Measurements from ENCODE around the gene TBCK. TPM values are rescaled to one million over a fixed set of nuclear protein-coding genes. Genes with fewer than 3 reads are reported as not detected.

TBCK gene
- total RNA-seq, 1 donor from 2014 or later = 12.0 TPM

DNA sequence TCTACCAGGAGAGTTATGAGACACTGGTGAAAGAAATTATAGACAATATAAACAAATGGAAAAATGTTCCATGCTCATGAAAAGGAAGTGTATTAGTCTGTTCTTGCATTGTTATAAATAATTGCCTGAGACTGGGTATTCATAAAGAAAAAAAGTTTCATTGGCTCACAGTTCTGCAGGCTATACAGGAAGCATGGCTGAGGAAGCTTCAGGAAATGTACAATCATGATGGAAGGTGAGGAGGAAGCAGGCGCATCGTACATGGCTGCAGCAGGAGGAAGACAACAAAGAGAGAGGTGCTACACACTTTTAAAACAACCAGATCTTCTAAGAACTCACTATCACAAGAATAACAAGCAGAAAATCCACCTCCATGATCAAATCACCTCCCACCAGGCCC, 236.4 kb downstream of the TBCK start:
- no peak overlapping the region for H3K4me3 ChIP-seq (ENCODE audit: low read depth, low read length)
- no peak for DNase-seq (ENCODE audit: low read depth)

DNA sequence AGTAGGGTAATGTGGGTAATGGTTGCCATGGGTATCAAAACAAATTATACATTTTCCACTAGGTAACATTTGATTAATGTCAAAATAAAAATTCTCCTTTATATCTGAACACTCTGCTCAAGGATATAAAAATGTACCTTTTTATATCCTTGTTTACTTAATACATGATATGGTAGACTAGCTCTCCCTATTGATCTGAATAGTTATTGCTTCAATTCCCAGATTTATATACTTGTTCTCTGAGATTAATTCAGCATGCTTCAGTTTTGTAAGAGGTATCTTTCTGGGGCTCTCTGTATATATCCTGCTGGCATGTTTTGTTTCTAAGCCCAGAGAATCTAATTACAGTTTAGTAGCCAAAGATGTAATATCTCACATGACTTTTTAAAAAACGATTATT, 251.0 kb downstream of the TBCK start:
- no peak for TF ChIP-seq CTCF (IDR thresholded peaks at IDR 0.05; ENCODE audit: insufficient read depth, low read length, poor library complexity, severe bottlenecking)

More for the DNA sequence above, 236.4 kb downstream of the TBCK start:
- Histone ChIP-seq H3K27me3 (ENCODE audit: control insufficient read depth, insufficient read depth, low read length) (no peaks in the 10 kb centered on the region), H3K36me3 (ENCODE audit: control insufficient read depth, insufficient read depth, low read length) (no peaks in the 10 kb centered on the region)
- no peak for TF ChIP-seq CTCF (IDR thresholded peaks at IDR 0.05; ENCODE audit: insufficient read depth, low read length, poor library complexity, severe bottlenecking)

GRCh38 chr4:106063009-106063408, 253.0 kb downstream of the TBCK start:
- DNase-seq (ENCODE audit: low read depth) = peak; percentile 18
- H3K36me3 ChIP-seq (ENCODE audit: control insufficient read depth, insufficient read depth, low read length) = no peaks in the 10 kb centered on the region
- TF ChIP-seq CTCF (IDR thresholded peaks at IDR 0.05; ENCODE audit: insufficient read depth, low read length, poor library complexity, severe bottlenecking) = no peak
- no peaks in the 10 kb centered on the region for H3K27me3 ChIP-seq (ENCODE audit: control insufficient read depth, insufficient read depth, low read length)
- no peak overlapping the region for H3K4me3 ChIP-seq (ENCODE audit: low read depth, low read length)

More for the DNA sequence above, 251.0 kb downstream of the TBCK start:
- Histone ChIP-seq H3K4me3 (ENCODE audit: low read depth, low read length) (no peak overlapping the region), H3K36me3 (ENCODE audit: control insufficient read depth, insufficient read depth, low read length) (no peaks in the 10 kb centered on the region), H3K27me3 (ENCODE audit: control insufficient read depth, insufficient read depth, low read length) (no peaks in the 10 kb centered on the region)
- DNase-seq (ENCODE audit: low read depth) = no peak

DNA sequence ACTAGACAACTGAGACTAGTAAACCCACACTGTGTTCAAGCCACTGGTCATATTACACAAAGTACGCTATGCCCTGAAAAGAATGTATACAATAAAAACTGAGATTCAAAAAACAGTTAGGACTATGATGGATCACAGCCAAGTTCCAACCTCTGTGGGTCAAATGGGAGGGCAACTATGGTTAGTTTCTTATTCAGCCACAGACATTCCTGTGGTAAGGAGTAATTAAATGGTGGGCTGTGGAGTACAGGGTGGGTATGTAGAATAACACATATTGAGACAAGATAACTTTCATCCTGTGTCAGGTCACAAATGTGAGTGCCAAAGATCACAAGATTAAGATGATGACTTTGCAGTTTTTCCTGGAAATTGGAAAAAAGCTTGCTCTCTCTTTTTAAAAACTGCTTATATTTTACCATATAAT, 253.5 kb downstream of the TBCK start:
- Histone ChIP-seq H3K36me3 (ENCODE audit: control insufficient read depth, insufficient read depth, low read length) (no peaks in the 10 kb centered on the region), H3K27me3 (ENCODE audit: control insufficient read depth, insufficient read depth, low read length) (no peaks in the 10 kb centered on the region), H3K4me3 (ENCODE audit: low read depth, low read length) (no peak overlapping the region)
- peak; percentile 59 for DNase-seq (ENCODE audit: low read depth)
- no peak for TF ChIP-seq CTCF (IDR thresholded peaks at IDR 0.05; ENCODE audit: insufficient read depth, low read length, poor library complexity, severe bottlenecking)

DNA sequence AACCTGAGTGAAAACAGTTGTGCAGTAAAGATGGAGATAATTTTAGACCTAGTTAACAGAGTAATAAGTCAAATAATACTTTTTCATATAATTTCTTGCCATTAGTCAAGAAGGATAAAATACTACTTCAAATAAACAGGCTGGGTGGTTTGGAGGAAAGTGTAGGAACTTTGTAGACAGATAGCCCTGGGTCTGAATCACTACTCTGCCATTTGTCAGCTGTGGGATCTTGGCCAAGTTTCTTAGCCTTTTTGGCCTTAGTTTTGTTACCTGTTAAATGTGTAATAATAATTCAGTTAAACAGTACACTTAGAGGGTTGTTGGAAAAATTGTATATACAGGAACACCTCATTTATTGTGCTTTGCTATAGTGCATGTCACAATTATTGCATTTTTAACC, 257.1 kb downstream of the TBCK start:
- H3K4me3 ChIP-seq (ENCODE audit: low read depth, low read length) = no peak overlapping the region
- DNase-seq (ENCODE audit: low read depth) = no peak
- TF ChIP-seq CTCF (IDR thresholded peaks at IDR 0.05; ENCODE audit: insufficient read depth, low read length, poor library complexity, severe bottlenecking) = no peak
- H3K27me3 ChIP-seq (ENCODE audit: control insufficient read depth, insufficient read depth, low read length) = no peaks in the 10 kb centered on the region
- no peaks in the 10 kb centered on the region for H3K36me3 ChIP-seq (ENCODE audit: control insufficient read depth, insufficient read depth, low read length)

DNA sequence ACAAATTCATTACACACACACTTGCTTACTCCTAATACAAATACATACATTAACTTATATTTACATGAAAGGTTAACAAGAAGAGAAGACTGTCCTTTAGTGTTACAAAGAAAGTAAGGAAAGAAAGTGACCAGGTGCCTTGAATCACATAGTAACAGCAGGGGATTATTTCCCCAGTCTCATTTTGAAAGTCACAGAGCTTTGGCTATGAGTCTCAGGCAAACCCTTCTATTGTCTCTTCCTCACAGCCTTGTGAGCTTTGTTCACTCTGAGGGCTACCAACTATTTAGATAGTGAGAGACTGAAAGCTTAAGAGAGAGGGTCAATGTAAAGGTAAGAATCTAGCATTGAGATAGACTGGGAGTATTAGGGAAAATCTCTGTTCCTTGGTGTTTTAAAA, 259.1 kb downstream of the TBCK start:
- TF ChIP-seq CTCF (IDR thresholded peaks at IDR 0.05; ENCODE audit: insufficient read depth, low read length, poor library complexity, severe bottlenecking) = no peak
- no peak for DNase-seq (ENCODE audit: low read depth)
- H3K4me3 ChIP-seq (ENCODE audit: low read depth, low read length) = no peak overlapping the region
- no peaks in the 10 kb centered on the region for H3K27me3 ChIP-seq (ENCODE audit: control insufficient read depth, insufficient read depth, low read length)
- H3K36me3 ChIP-seq (ENCODE audit: control insufficient read depth, insufficient read depth, low read length) = no peaks in the 10 kb centered on the region

All from kidney epithelial cell (primary cell).